Vagina (tissue), 2 donors: ENCODE results near the gene POLA2. TPM values are rescaled to one million over a fixed set of nuclear protein-coding genes. Genes with fewer than 3 reads are reported as not detected.

Experiments
- DNase-seq, 2 donors: peaks; one replicate each; pipeline ENCODE4 v3.0.0-alpha.2; 2017; ENCODE audit errors: extremely low spot score in 2 of 2
- H3K27ac ChIP-seq: fragments of 200-600 bp; sonication (generic); one replicate; pipeline ENCODE4 v1.5.1; 2019
- H3K27me3 ChIP-seq: fragments of 200-600 bp; sonication (generic); one replicate; pipeline ENCODE4 v1.5.1; 2019
- H3K36me3 ChIP-seq, 2 donors: fragments of 200-600 bp; sonication (generic); one replicate each; pipeline ENCODE4 v1.5.1; 2017 to 2019
- H3K4me1 ChIP-seq: fragments of 200-600 bp; sonication (generic); one replicate; pipeline ENCODE4 v1.5.1; 2019
- H3K4me3 ChIP-seq, 2 donors: fragments of 200-600 bp; sonication (generic); 1 replicate in 1 of 2; 2 replicates in 1 of 2; pipeline ENCODE4 v1.5.1; 2016 to 2019
- H3K9me3 ChIP-seq: fragments of 200-600 bp; sonication (generic); one replicate; pipeline ENCODE4 v1.5.1; 2019
- POLR2A ChIP-seq, 2 donors: fragments of 450-650 bp; IDR thresholded peaks; one replicate each; pipeline ENCODE4 v1.6.1; 2017; ENCODE audit warnings: antibody characterized with exemption in 2 of 2, mild to moderate bottlenecking in 2 of 2, moderate library complexity in 2 of 2
- POLR2AphosphoS5 ChIP-seq, 2 donors: sonication (generic); formaldehyde crosslinking; IDR thresholded peaks; one replicate each; pipeline ENCODE4 v1.9.0; 2017; ENCODE audit warnings: antibody characterized with exemption in 2 of 2, mild to moderate bottlenecking in 2 of 2, low read depth in 1 of 2; ENCODE audit not compliant: insufficient read depth in 1 of 2
- intact Hi-C: fragments of 100-400 bp; cut with DNase I; formaldehyde crosslinking; loops from one replicate; pipeline ENCODE4 v1.15.1; 2023
- total RNA-seq: library from RNA; depleted of rRNA; stranded (reverse); fragments of >200 nt; gene quantifications from one replicate; pipeline ENCODE4 v1.2.3, GENCODE V29; 2016
- TF ChIP-seq, protein P1 (sequence below), 3 experiments: fragments of 450-650 bp in 2 of 3; fragments of 200-600 bp in 1 of 3; sonication (generic) in 1 of 3; IDR thresholded peaks; one replicate each; pipeline ENCODE4 v1.5.1; 2017 to 2019; ENCODE audit warnings: antibody characterized with exemption in 3 of 3, mild to moderate bottlenecking in 2 of 3, moderate library complexity in 2 of 3

Gene POLA2
- total RNA-seq, 1 donor from 2014 or later, result 9.6 TPM

DNA sequence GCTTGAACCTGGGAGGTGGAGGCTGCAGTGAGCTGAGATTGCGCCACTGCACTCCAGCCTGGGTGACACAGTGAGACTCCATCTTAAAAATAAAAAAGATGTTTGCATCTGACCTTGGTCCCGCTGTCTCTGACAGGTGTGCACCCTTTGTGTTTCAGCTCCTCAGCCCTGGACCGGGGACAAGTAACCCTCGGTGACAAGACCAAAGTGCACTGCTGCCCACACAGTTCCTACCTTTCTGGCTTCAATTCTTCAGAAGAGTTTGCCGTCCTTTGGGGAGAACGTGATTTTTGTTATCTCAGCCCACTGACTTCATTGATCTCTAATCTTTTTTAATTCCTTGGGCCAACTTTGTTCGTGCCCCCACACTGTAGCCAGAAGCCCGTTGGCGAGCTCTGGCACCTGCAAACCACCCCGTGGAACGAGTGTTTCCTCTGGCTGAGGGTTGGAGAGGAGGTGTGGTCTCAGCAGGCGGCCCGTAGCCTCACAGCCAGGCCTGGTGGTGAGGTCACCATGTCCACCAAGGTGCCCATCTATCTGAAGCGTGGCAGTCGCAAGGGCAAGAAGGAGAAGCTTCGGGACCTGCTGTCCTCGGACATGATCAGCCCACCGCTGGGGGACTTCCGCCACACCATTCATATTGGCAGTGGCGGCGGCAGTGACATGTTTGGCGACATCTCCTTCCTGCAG, 58.8 kb downstream of the POLA2 start:
- peak overlapping the region; percentile 33 for H3K27ac ChIP-seq
- intact Hi-C loops, result loop anchor here (10.0 kb wide), 1 partner anchor 196 kb away; the partner anchor contains the start of genes FAU and MRPL49

DNA sequence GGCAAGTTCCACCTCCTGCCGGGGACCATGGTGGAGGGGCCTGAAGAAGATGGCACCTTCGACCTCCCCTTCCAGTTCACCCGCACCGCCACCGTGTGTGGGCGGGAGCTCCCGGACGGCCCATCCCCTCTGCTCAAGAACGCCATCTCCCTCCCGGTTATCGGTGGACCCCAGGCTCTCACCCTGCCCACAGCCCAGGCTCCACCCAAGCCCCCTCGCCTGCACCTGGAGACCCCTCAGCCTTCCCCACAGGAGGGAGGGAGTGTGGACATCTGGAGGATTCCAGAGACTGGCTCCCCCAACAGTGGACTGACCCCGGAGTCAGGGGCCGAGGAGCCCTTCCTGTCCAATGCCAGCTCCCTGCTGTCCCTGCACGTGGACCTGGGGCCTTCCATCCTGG, 59.3 kb downstream of the POLA2 start:
- H3K4me1 ChIP-seq, result peaks cover 52% of the 10 kb centered on the region
- TF ChIP-seq POLR2A (IDR thresholded peaks at IDR 0.05), result no peak
- TF ChIP-seq, protein P1, sequence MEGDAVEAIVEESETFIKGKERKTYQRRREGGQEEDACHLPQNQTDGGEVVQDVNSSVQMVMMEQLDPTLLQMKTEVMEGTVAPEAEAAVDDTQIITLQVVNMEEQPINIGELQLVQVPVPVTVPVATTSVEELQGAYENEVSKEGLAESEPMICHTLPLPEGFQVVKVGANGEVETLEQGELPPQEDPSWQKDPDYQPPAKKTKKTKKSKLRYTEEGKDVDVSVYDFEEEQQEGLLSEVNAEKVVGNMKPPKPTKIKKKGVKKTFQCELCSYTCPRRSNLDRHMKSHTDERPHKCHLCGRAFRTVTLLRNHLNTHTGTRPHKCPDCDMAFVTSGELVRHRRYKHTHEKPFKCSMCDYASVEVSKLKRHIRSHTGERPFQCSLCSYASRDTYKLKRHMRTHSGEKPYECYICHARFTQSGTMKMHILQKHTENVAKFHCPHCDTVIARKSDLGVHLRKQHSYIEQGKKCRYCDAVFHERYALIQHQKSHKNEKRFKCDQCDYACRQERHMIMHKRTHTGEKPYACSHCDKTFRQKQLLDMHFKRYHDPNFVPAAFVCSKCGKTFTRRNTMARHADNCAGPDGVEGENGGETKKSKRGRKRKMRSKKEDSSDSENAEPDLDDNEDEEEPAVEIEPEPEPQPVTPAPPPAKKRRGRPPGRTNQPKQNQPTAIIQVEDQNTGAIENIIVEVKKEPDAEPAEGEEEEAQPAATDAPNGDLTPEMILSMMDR (IDR thresholded peaks at IDR 0.05), result no peak
- no peak for TF ChIP-seq POLR2AphosphoS5 (IDR thresholded peaks at IDR 0.05; ENCODE audit: insufficient read depth in 1 of 2, low read depth in 1 of 2)
- H3K27ac ChIP-seq, result peak overlapping the region; percentile 33
- no peaks in the 10 kb centered on the region for H3K27me3 ChIP-seq
- peak in 1 of 2 donors; percentile 81 for DNase-seq
- H3K9me3 ChIP-seq, result no peaks in the 10 kb centered on the region
- no peak overlapping the region for H3K4me3 ChIP-seq
- H3K36me3 ChIP-seq, result peaks cover 0 to 15% of the 10 kb centered on the region in 2 donors
- intact Hi-C loops, result loop anchor here (10.0 kb wide), 1 partner anchor 196 kb away; the partner anchor contains the start of genes FAU and MRPL49

More for the DNA sequence above, 58.8 kb downstream of the POLA2 start:
- Histone ChIP-seq H3K27me3 (no peaks in the 10 kb centered on the region), H3K36me3 (peaks cover 0 to 15% of the 10 kb centered on the region in 2 donors), H3K4me3 (no peak overlapping the region), H3K4me1 (peaks cover 57% of the 10 kb centered on the region), H3K9me3 (no peaks in the 10 kb centered on the region)
- no peak for TF ChIP-seq POLR2A (IDR thresholded peaks at IDR 0.05)
- no peak for TF ChIP-seq POLR2AphosphoS5 (IDR thresholded peaks at IDR 0.05; ENCODE audit: insufficient read depth in 1 of 2, low read depth in 1 of 2)
- TF ChIP-seq, protein P1 (IDR thresholded peaks at IDR 0.05), result no peak
- peak in 1 of 2 donors; percentile 62 for DNase-seq

- H3K27ac ChIP-seq, result peak overlapping the region; percentile 33
- H3K36me3 ChIP-seq, result peaks cover 0 to 15% of the 10 kb centered on the region in 2 donors
- peaks cover 43% of the 10 kb centered on the region for H3K4me1 ChIP-seq
- intact Hi-C loops, result loop anchor here (10.0 kb wide), 1 partner anchor 197 kb away; the partner anchor contains the start of genes FAU and MRPL49
- DNase-seq, result peak in 1 of 2 donors; percentile 89
- no peak overlapping the region for H3K4me3 ChIP-seq
- H3K9me3 ChIP-seq, result no peaks in the 10 kb centered on the region
- TF ChIP-seq, protein P1 (IDR thresholded peaks at IDR 0.05), result no peak
- no peak for TF ChIP-seq POLR2A (IDR thresholded peaks at IDR 0.05)
- TF ChIP-seq POLR2AphosphoS5 (IDR thresholded peaks at IDR 0.05; ENCODE audit: insufficient read depth in 1 of 2, low read depth in 1 of 2), result peak in 1 of 2 donors; percentile 80
- no peaks in the 10 kb centered on the region for H3K27me3 ChIP-seq
These were observed 60.2 kb downstream of the POLA2 start for GRCh38 chr11:65321828-65322485.

GRCh38 chr11:65323813-65324212, 62.1 kb downstream of the POLA2 start:
- H3K4me1 ChIP-seq, result peaks cover 28% of the 10 kb centered on the region
- no peak overlapping the region for H3K4me3 ChIP-seq
- no peak overlapping the region for H3K27ac ChIP-seq
- intact Hi-C loops, result loop anchor here (10.0 kb wide), 1 partner anchor 199 kb away; the partner anchor contains the start of genes FAU and MRPL49
- DNase-seq, result peak in 1 of 2 donors; percentile 88
- H3K36me3 ChIP-seq, result peaks cover 0 to 15% of the 10 kb centered on the region in 2 donors
- TF ChIP-seq POLR2A (IDR thresholded peaks at IDR 0.05) (no peak), POLR2AphosphoS5 (IDR thresholded peaks at IDR 0.05; ENCODE audit: insufficient read depth in 1 of 2, low read depth in 1 of 2) (no peak)
- TF ChIP-seq, protein P1 (IDR thresholded peaks at IDR 0.05), result no peak
- no peaks in the 10 kb centered on the region for H3K27me3 ChIP-seq
- H3K9me3 ChIP-seq, result no peaks in the 10 kb centered on the region
